ENCODE data around the gene FGF19. TPM values are rescaled to one million over a fixed set of nuclear protein-coding genes. Genes with fewer than 3 reads are reported as not detected.

FGF19 gene
- total RNA-seq, 6 donors from 2014 or later, result 0.23 to 0.24 TPM; not detected in 4

- ATAC-seq (ENCODE audit: low FRiP score in 2 of 2), result no peak
- no peak overlapping the region for H3K27ac ChIP-seq
- no peak overlapping the region for H3K4me3 ChIP-seq
- no peaks in the 10 kb centered on the region for H3K36me3 ChIP-seq
- DNase-seq, result no peak
- H3K27me3 ChIP-seq, result no peaks in the 10 kb centered on the region
- no peaks in the 10 kb centered on the region for H3K9me3 ChIP-seq
- H3K4me1 ChIP-seq, result peaks cover 0 to 8% (median 6%) of the 10 kb centered on the region in 4 donors
- TF ChIP-seq POLR2AphosphoS5 (IDR thresholded peaks at IDR 0.05), result no peak
- WGBS, 2 donors, result 84 to 94% methylated on average over 6 to 7 of the region's 7 CpGs
These were observed 21.0 kb downstream of the FGF19 start for GRCh38 chr11:69682681-69683326.

GRCh38 chr11:69682221-69682620 lies 21.6 kb downstream of the FGF19 start:
- TF ChIP-seq CTCF (IDR thresholded peaks at IDR 0.05) (no peak), EP300 (IDR thresholded peaks at IDR 0.05) (no peak), POLR2A (IDR thresholded peaks at IDR 0.05) (no peak)
- DNase-seq, result no peak
- WGBS, 2 donors, result 83 to 94% methylated on average over 6 of the region's 6 CpGs

DNA sequence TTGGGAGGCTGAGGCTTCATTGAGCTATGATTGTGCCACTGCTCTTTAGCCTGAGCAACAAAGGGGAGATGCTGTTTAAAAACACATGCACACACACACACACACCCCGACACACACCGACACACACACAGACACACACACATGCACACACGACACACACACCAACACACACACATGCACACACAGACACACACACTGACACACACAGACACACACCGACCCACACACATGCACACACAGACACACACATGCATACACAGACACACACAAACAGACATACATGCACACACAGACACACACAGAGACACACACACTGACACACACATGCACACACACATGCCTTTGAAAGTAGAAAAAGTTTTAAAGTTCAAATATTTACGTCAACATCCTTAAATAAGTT lies 23.1 kb downstream of the FGF19 start:
- H3K27me3 ChIP-seq, result no peaks in the 10 kb centered on the region
- no peaks in the 10 kb centered on the region for H3K9me3 ChIP-seq
- H3K4me1 ChIP-seq, result peaks cover under 1 to 4% (median 3%) of the 10 kb centered on the region in 4 donors
- no peak for DNase-seq
- 89 to 95% methylated on average over 5 of the region's 5 CpGs for WGBS, 2 donors
- no peaks in the 10 kb centered on the region for H3K36me3 ChIP-seq
- TF ChIP-seq CTCF (IDR thresholded peaks at IDR 0.05), result no peak
- no peak for TF ChIP-seq POLR2AphosphoS5 (IDR thresholded peaks at IDR 0.05)
- no peak for TF ChIP-seq EP300 (IDR thresholded peaks at IDR 0.05)
- TF ChIP-seq POLR2A (IDR thresholded peaks at IDR 0.05), result no peak
- no peak overlapping the region for H3K27ac ChIP-seq
- H3K4me3 ChIP-seq, result no peak overlapping the region
- ATAC-seq (ENCODE audit: low FRiP score in 2 of 2), result no peak

More at GRCh38 chr11:69682221-69682620, 21.6 kb downstream of the FGF19 start:
- Histone ChIP-seq H3K4me3 (no peak overlapping the region), H3K27ac (no peak overlapping the region), H3K27me3 (no peaks in the 10 kb centered on the region), H3K4me1 (peaks cover 0 to 8% (median 6%) of the 10 kb centered on the region in 4 donors), H3K9me3 (no peaks in the 10 kb centered on the region), H3K36me3 (no peaks in the 10 kb centered on the region)
- no peak for ATAC-seq (ENCODE audit: low FRiP score in 2 of 2)

DNA sequence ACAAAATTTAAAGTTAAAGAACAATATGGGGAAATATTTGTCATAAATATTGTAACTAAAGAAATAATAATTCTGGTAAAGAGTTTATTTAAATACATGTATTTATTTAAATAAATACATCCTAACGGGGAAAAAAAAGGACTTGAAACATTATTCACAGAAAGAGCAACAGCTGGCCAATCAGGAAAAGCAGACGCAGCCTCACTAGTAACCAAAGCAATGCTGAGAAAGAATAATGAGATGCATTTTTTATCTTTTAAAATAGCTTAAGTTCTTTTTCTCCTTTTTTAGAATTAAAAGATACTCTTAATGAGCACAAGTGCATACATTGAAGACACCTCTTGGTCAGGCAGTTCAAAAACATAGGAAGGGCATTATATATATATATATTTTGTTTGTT lies 26.1 kb downstream of the FGF19 start:
- no peak for ATAC-seq (ENCODE audit: low FRiP score in 2 of 2)
- Histone ChIP-seq H3K9me3 (no peaks in the 10 kb centered on the region), H3K4me1 (peaks cover 16 to 27% (median 18%) of the 10 kb centered on the region in 4 donors), H3K27me3 (no peaks in the 10 kb centered on the region), H3K27ac (no peak overlapping the region), H3K36me3 (peaks cover 0 to 2% (median 0%) of the 10 kb centered on the region in 4 donors), H3K4me3 (no peak overlapping the region)
- DNase-seq, result no peak
- no peak for TF ChIP-seq EP300 (IDR thresholded peaks at IDR 0.05)
- 66 to 68% methylated on average over 2 of the region's 2 CpGs for WGBS, 2 donors

GRCh38 chr11:69674886-69675714 lies 28.7 kb downstream of the FGF19 start, which contains the start of gene LTO1:
TSS of gene LTO1 (minus strand) at chr11:69675353. CDS start at chr11:69675239, 114 bp downstream.
- DNase-seq, result peak; percentile 97 to 100
- H3K9me3 ChIP-seq, result no peaks in the 10 kb centered on the region
- peaks cover 16 to 32% (median 24%) of the 10 kb centered on the region in 4 donors for H3K4me1 ChIP-seq
- peak in 3 of 6 experiments; percentile 6 to 59 (median 51) for TF ChIP-seq CTCF (IDR thresholded peaks at IDR 0.05)
- peak; percentile 95 to 97 for TF ChIP-seq POLR2AphosphoS5 (IDR thresholded peaks at IDR 0.05)
- TF ChIP-seq POLR2A (IDR thresholded peaks at IDR 0.05), result peak in 3 of 4 donors; percentile 39 to 87 (median 85)
- TF ChIP-seq EP300 (IDR thresholded peaks at IDR 0.05), result peak in 1 of 4 donors; percentile 75
- peak within 1 kb of the TSS; percentile 85 to 93 (median 88) for H3K27ac ChIP-seq
- WGBS, 2 donors, result 0 to 11% methylated on average over 20 to 29 of the region's 72 CpGs
- H3K36me3 ChIP-seq, result peaks cover 0 to 24% (median 14%) of the 10 kb centered on the region in 4 donors
- H3K4me3 ChIP-seq, result peak within 1 kb of the TSS; percentile 89 to 100 (median 96)
- H3K27me3 ChIP-seq, result no peaks in the 10 kb centered on the region
- peak; percentile 98 to 99 for ATAC-seq (ENCODE audit: low FRiP score in 2 of 2)
